IMR-90 (cell line): ENCODE data around the gene SYMPK. TPM values are rescaled to one million over a fixed set of nuclear protein-coding genes. Genes with fewer than 3 reads are reported as not detected.
A peak's percentile ranks its signal among the peaks of the same experiment; 100 is the strongest.

ENCODE experiments used
- ATAC-seq: fragments of 200-7000 bp; cut with Tn5 transposase; 2 replicates; pipeline ENCODE4 v1.9.1; 2020; ENCODE audit warnings: low read depth, mild to moderate bottlenecking, moderate library complexity
- BruUV-seq: library from RNA; stranded (reverse); fragments of 400-500 nt; replicated peaks from 2 replicates; lab custom pipeline; 2021; lab: Mats Ljungman, UMichigan
- CTCF ChIA-PET: fragments of 300-600 bp; formaldehyde crosslinking; extraction: SDS; loops from one replicate; lab custom pipeline; 2021; ENCODE audit warnings: antibody characterized with exemption; lab: Yijun Ruan, JAX
- POLR2A ChIA-PET: fragments of 300-600 bp; sonication (Branson Sonifier 250); formaldehyde crosslinking; loops from one replicate; lab custom pipeline; 2022; ENCODE audit warnings: antibody characterized with exemption; ENCODE audit not compliant: unreplicated experiment; lab: Charles Lee
- DNase-seq: peaks from one replicate; pipeline ENCODE4 v3.0.0; 2013
- H2AFZ ChIP-seq: replicated peaks from 2 replicates; pipeline ENCODE3; 2013; ENCODE audit warnings: low read length, mild to moderate bottlenecking; ENCODE audit not compliant: poor library complexity
- H2AK5ac ChIP-seq: 2 replicates; pipeline ENCODE4 v1.6.1; 2013; ENCODE audit warnings: low read depth, low read length, inconsistent platforms
- H2AK9ac ChIP-seq: replicated peaks from 2 replicates; pipeline ENCODE3; 2013; ENCODE audit warnings: mild to moderate bottlenecking, low read depth, low read length, moderate library complexity; ENCODE audit not compliant: poor library complexity
- H2BK120ac ChIP-seq: 2 replicates; pipeline ENCODE4 v1.6.1; 2013; ENCODE audit warnings: low read depth, low read length, inconsistent platforms
- H2BK15ac ChIP-seq: 3 replicates; pipeline ENCODE4 v1.6.1; 2013; ENCODE audit warnings: low read depth, low read length, inconsistent platforms
- H2BK20ac ChIP-seq: 2 replicates; pipeline ENCODE4 v1.6.1; 2013; ENCODE audit warnings: low read depth, mild to moderate bottlenecking, inconsistent platforms, low read length, moderate library complexity
- H2BK5ac ChIP-seq: 2 replicates; pipeline ENCODE4 v1.6.1; 2013; ENCODE audit warnings: mild to moderate bottlenecking, low read depth, low read length, inconsistent platforms; ENCODE audit not compliant: poor library complexity, severe bottlenecking
- H3K14ac ChIP-seq: replicated peaks from 2 replicates; pipeline ENCODE4 v1.6.1; 2013; ENCODE audit warnings: low read depth, low read length, inconsistent platforms
- H3K18ac ChIP-seq: 2 replicates; pipeline ENCODE4 v1.6.1; 2013; ENCODE audit warnings: low read depth, low read length, control low read depth
- H3K23ac ChIP-seq: 2 replicates; pipeline ENCODE4 v1.6.1; 2013; ENCODE audit warnings: low read depth, low read length, inconsistent platforms
- H3K27ac ChIP-seq: 2 replicates; pipeline ENCODE4 v1.5.1; 2013; ENCODE audit warnings: mild to moderate bottlenecking, control low read depth, low read length; ENCODE audit not compliant: insufficient read depth
- H3K27me3 ChIP-seq: 2 replicates; pipeline ENCODE4 v1.6.1; 2013; ENCODE audit warnings: low read length; ENCODE audit not compliant: control insufficient read depth, insufficient read depth
- H3K36me3 ChIP-seq: 2 replicates; pipeline ENCODE4 v1.6.1; 2013; ENCODE audit warnings: low read length, mixed read lengths; ENCODE audit not compliant: control insufficient read depth, insufficient read depth
- H3K4ac ChIP-seq: 2 replicates; pipeline ENCODE4 v1.6.1; 2013; ENCODE audit warnings: low read depth, low read length, inconsistent platforms
- H3K4me1 ChIP-seq: 2 replicates; pipeline ENCODE4 v1.6.1; 2013; ENCODE audit warnings: low read length, mixed read lengths; ENCODE audit not compliant: control insufficient read depth, insufficient read depth
- H3K4me2 ChIP-seq: 2 replicates; pipeline ENCODE4 v1.6.1; 2013; ENCODE audit warnings: low read depth, mild to moderate bottlenecking, control low read depth, low read length, moderate library complexity
- H3K4me3 ChIP-seq: 2 replicates; pipeline ENCODE4 v1.5.1; 2013; ENCODE audit warnings: low read depth, mild to moderate bottlenecking, control low read depth, low read length, moderate library complexity; ENCODE audit not compliant: insufficient read depth
- H3K56ac ChIP-seq: 2 replicates; pipeline ENCODE4 v1.6.1; 2013; ENCODE audit warnings: low read length, inconsistent platforms; ENCODE audit not compliant: insufficient read depth; ENCODE audit errors: extremely low read depth
- H3K79me1 ChIP-seq, 2 experiments: 2 replicates each; pipeline ENCODE4 v1.6.1; 2013; ENCODE audit warnings: low read length in 2 of 2, inconsistent platforms in 1 of 2, low read depth in 1 of 2
- H3K9ac ChIP-seq: 2 replicates; pipeline ENCODE4 v1.6.1; 2013; ENCODE audit warnings: low read depth, low read length, control low read depth
- H3K9me1 ChIP-seq: 2 replicates; pipeline ENCODE4 v1.6.1; 2013; ENCODE audit warnings: low read length, inconsistent platforms; ENCODE audit not compliant: insufficient read depth
- H3K9me3 ChIP-seq: 2 replicates; pipeline ENCODE4 v1.6.1; 2013; ENCODE audit warnings: low read length; ENCODE audit not compliant: control insufficient read depth, insufficient read depth
- H4K20me1 ChIP-seq: 2 replicates; pipeline ENCODE4 v1.6.1; 2013; ENCODE audit warnings: low read length, inconsistent platforms; ENCODE audit not compliant: insufficient read depth
- H4K5ac ChIP-seq: 2 replicates; pipeline ENCODE4 v1.6.1; 2013; ENCODE audit warnings: mild to moderate bottlenecking, low read depth, low read length, control low read depth
- H4K8ac ChIP-seq, 2 experiments: 2 replicates each; pipeline ENCODE4 v1.6.1; 2013; ENCODE audit warnings: low read depth in 2 of 2, low read length in 2 of 2, control low read depth in 1 of 2, inconsistent platforms in 1 of 2
- H4K91ac ChIP-seq: 2 replicates; pipeline ENCODE4 v1.6.1; 2013; ENCODE audit warnings: low read depth, low read length, inconsistent platforms; ENCODE audit not compliant: insufficient read depth
- CTCF ChIP-seq: conservative IDR thresholded peaks from 2 replicates; pipeline ENCODE4 v1.5.1; 2012; ENCODE audit warnings: mild to moderate bottlenecking, low read depth, low read length, improper control_type of control experiment
- WGBS, 2 experiments: methylation state at CpG; one replicate each; pipeline versions ENCODE4 v1.1.5 to v1.1.7; 2013; ENCODE audit warnings: missing lambda C conversion rate in 2 of 2; ENCODE audit not compliant: insufficient read length in 1 of 2; ENCODE audit errors: extremely low coverage in 2 of 2; 5-methylcytosine and 5-hydroxymethylcytosine counted together
- dilution Hi-C: fragments of 300-500 bp; cut with HindIII; formaldehyde crosslinking; loops from one replicate; pipeline ENCODE4 v1.14.3; 2018; ENCODE audit warnings: low sequenced_read_pairs; ENCODE audit not compliant: unreplicated experiment
- in situ Hi-C: fragments of 300-500 bp; cut with MboI; formaldehyde crosslinking; loops from 3 replicates; pipeline ENCODE4 v1.14.3; 2019; ENCODE audit warnings: low sequenced_read_pairs, inconsistent platforms, mixed read lengths
- intact Hi-C: fragments of 100-400 bp; cut with micrococcal nuclease; formaldehyde crosslinking; loops from 2 replicates; pipeline ENCODE4 v1.10.0; 2022
- polyA plus RNA-seq, 3 experiments: library from polyadenylated mRNA; depleted of rRNA; stranded (reverse); fragments of >200 nt; gene quantifications; 2 replicates each; pipeline ENCODE4 v1.2.3, GENCODE V29; 2012; ENCODE audit warnings: low replicate concordance in 1 of 3
- total RNA-seq: library from RNA; depleted of rRNA; stranded (reverse); fragments of >200 nt; gene quantifications from 2 replicates; pipeline ENCODE4 v1.2.3, GENCODE V29; 2012
- TF ChIP-seq, protein P1 (sequence below): fragments of 150-350 bp; IDR thresholded peaks from 2 replicates; pipeline ENCODE4 v1.6.1; 2017; ENCODE audit warnings: mild to moderate bottlenecking, antibody characterized with exemption, low read length, low read depth

The SYMPK gene
- total and polyA plus RNA-seq, 2 of the 4 experiments (the other 2 are of a cell fraction): 35.3 to 71.5 TPM

GRCh38 chr19:45848922-45849321, 14.0 kb downstream of the SYMPK start:
- H3K14ac ChIP-seq: no peak overlapping the region
- no peak overlapping the region for H4K5ac ChIP-seq
- no peak overlapping the region for H4K8ac ChIP-seq
- H3K79me1 ChIP-seq: peaks cover 19 to 53% of the 10 kb centered on the region in 2 experiments
- H3K27me3 ChIP-seq: no peaks in the 10 kb centered on the region
- no peak overlapping the region for H3K27ac ChIP-seq
- H3K18ac ChIP-seq: no peak overlapping the region
- no peak overlapping the region for H3K4me3 ChIP-seq
- POLR2A ChIA-PET: no interaction called here
- DNase-seq (no peak), ATAC-seq (peak; percentile 42; the same call in 1 of the 2 replicates)
- no peak overlapping the region for H2AK5ac ChIP-seq
- no peak overlapping the region for H2BK120ac ChIP-seq
- H4K20me1 ChIP-seq: peaks cover 15% of the 10 kb centered on the region
- 83% methylated on average over 2 of the region's 4 CpGs; no CpG with 5 or more reads in 1 of the 2 experiments for WGBS, 2 experiments
- H2BK15ac ChIP-seq: no peak overlapping the region
- H2BK5ac ChIP-seq: no peak overlapping the region
- H2BK20ac ChIP-seq: no peak overlapping the region
- CTCF ChIA-PET: interaction anchor here (0.6 kb wide), 1 partner anchor 39 kb away, joined by 3 read pairs; no protein-coding TSS in a partner anchor
- H3K4ac ChIP-seq: no peak overlapping the region
- BruUV-seq: no TSS peak
- H3K36me3 ChIP-seq: peaks cover 62% of the 10 kb centered on the region
- no peak overlapping the region for H3K23ac ChIP-seq
- H2AK9ac ChIP-seq: no peak overlapping the region
- intact Hi-C loops: no loop called here
- no peaks in the 10 kb centered on the region for H3K9me3 ChIP-seq
- no peak overlapping the region for H2AFZ ChIP-seq
- TF ChIP-seq, protein P1, sequence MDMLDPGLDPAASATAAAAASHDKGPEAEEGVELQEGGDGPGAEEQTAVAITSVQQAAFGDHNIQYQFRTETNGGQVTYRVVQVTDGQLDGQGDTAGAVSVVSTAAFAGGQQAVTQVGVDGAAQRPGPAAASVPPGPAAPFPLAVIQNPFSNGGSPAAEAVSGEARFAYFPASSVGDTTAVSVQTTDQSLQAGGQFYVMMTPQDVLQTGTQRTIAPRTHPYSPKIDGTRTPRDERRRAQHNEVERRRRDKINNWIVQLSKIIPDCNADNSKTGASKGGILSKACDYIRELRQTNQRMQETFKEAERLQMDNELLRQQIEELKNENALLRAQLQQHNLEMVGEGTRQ: no peak
- 0 out of 2 replicates have a peak, but pooled peaks have one; percentile 14 for TF ChIP-seq CTCF
- H3K9me1 ChIP-seq: peaks cover 16% of the 10 kb centered on the region
- no peak overlapping the region for H3K4me2 ChIP-seq
- H3K56ac ChIP-seq: no peak overlapping the region
- no peaks in the 10 kb centered on the region for H3K4me1 ChIP-seq
- in situ Hi-C loops: no loop called here
- H4K91ac ChIP-seq: no peak overlapping the region
- H3K9ac ChIP-seq: no peak overlapping the region
- dilution Hi-C loops: no loop called here
